Erythroblast (primary cell): ENCODE results near the gene ATP1A2.

ENCODE experiments used
- GATA1 ChIP-seq: IDR thresholded peaks from 2 replicates; pipeline ENCODE4 v1.6.1; 2011; ENCODE audit warnings: low read depth, mild to moderate bottlenecking, control low read depth, low read length, moderate library complexity
- POLR2A ChIP-seq: IDR thresholded peaks from 2 replicates; pipeline ENCODE4 v1.6.1; 2011; ENCODE audit warnings: mild to moderate bottlenecking, low read length

DNA sequence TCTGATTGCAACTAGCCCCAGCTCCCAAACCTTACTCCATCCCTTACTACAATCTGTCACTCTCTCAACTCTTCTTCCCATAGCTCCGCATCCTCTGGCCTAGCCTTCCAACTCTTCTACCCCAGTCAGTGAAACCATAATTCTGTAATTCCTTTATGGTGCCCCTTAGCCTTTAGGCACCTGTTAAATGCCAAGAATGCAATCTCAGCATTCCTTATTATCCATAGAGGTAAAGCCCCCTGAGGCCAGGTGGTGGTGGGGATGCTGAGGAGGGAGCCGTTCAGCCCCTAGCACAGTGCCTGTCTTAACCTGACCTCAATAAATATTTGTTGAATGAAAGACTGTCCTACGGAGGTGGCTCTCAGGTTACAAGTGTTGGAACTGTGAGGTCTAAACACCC is 14.0 kb downstream of the ATP1A2 start:
- TF ChIP-seq POLR2A (no peak), GATA1 (no peak)
